Immature natural killer cell (primary cell): Measurements from ENCODE around the gene GLP1R. TPM values are rescaled to one million over a fixed set of nuclear protein-coding genes. Genes with fewer than 3 reads are reported as not detected.
"Not testable (repeated sequence)": the region's sequence is repeated elsewhere in the genome, so short reads cannot be mapped to it uniquely, and the experiment has no call there.

ENCODE experiments used
- DNase-seq, 3 donors: peaks; one replicate each; pipeline ENCODE4 v3.0.0; 2022; ENCODE audit warnings: mixed read lengths in 1 of 3
- H3K27ac Mint-ChIP-seq, 6 donors: one replicate each; pipeline ENCODE4 v1.8.0; 2020; ENCODE audit warnings: mixed read lengths in 6 of 6, mild to moderate bottlenecking in 5 of 6, inconsistent platforms in 4 of 6, moderate library complexity in 3 of 6
- H3K27me3 Mint-ChIP-seq, 3 donors: one replicate each; pipeline ENCODE4 v1.8.0; 2020 to 2021; ENCODE audit warnings: low read depth in 3 of 3, mild to moderate bottlenecking in 3 of 3, mixed read lengths in 3 of 3, moderate library complexity in 3 of 3, inconsistent platforms in 1 of 3
- H3K36me3 Mint-ChIP-seq, 3 donors: one replicate each; pipeline ENCODE4 v1.8.0; 2020; ENCODE audit warnings: mixed read lengths in 3 of 3, inconsistent platforms in 2 of 3, mild to moderate bottlenecking in 2 of 3
- H3K4me1 Mint-ChIP-seq, 2 donors: one replicate each; pipeline ENCODE4 v1.8.0; 2020; ENCODE audit warnings: inconsistent platforms in 2 of 2, mild to moderate bottlenecking in 2 of 2, mixed read lengths in 2 of 2, moderate library complexity in 1 of 2
- H3K4me3 Mint-ChIP-seq, 5 donors: one replicate each; pipeline ENCODE4 v1.8.0; 2020; ENCODE audit warnings: mild to moderate bottlenecking in 5 of 5, mixed read lengths in 5 of 5, inconsistent platforms in 3 of 5, moderate library complexity in 3 of 5
- H3K9me3 Mint-ChIP-seq, 6 donors: one replicate each; pipeline ENCODE4 v1.8.0; 2020; ENCODE audit warnings: mild to moderate bottlenecking in 6 of 6, mixed read lengths in 6 of 6, inconsistent platforms in 4 of 6, moderate library complexity in 3 of 6
- polyA plus RNA-seq, 3 donors: library from polyadenylated mRNA; unstranded; fragments of 300-500 nt; fragmentation: Illumina TruSeq; gene quantifications; one replicate each; pipeline ENCODE4 v1.2.3, GENCODE V29; 2021

Gene GLP1R
- polyA plus RNA-seq, 3 donors from 2014 or later: 0.87 TPM; not detected in 2

- H3K9me3 Mint-ChIP-seq: no peaks in the 10 kb centered on the region
- DNase-seq: no peak
- H3K27ac Mint-ChIP-seq: peak overlapping the region; percentile 89 to 99 (median 98)
- peaks cover 4 to 19% (median 7%) of the 10 kb centered on the region in 3 donors for H3K36me3 Mint-ChIP-seq
- peaks cover 14 to 43% of the 10 kb centered on the region in 2 donors for H3K4me1 Mint-ChIP-seq
- H3K4me3 Mint-ChIP-seq: peak overlapping the region; percentile 95 to 99 (median 97)
- peaks cover 5 to 9% (median 7%) of the 10 kb centered on the region in 3 donors for H3K27me3 Mint-ChIP-seq
Measured at GRCh38 chr6:39114388-39114703, 65.8 kb downstream of the GLP1R start.

- peaks cover 14 to 43% of the 10 kb centered on the region in 2 donors for H3K4me1 Mint-ChIP-seq
Measured at GRCh38 chr6:39114704-39115599, 66.4 kb downstream of the GLP1R start, which contains the start of gene SAYSD1. Gene SAYSD1, minus strand, starts transcription at chr6:39115186. Its CDS starts 97 bp downstream, at chr6:39115089.

GRCh38 chr6:39118921-39119320, 70.3 kb downstream of the GLP1R start:
- no peak for DNase-seq
- Mint-ChIP-seq H3K27ac (no peak overlapping the region), H3K4me3 (no peak overlapping the region), H3K9me3 (no peaks in the 10 kb centered on the region), H3K36me3 (no peaks in the 10 kb centered on the region), H3K27me3 (peaks cover 11 to 14% (median 12%) of the 10 kb centered on the region in 3 donors), H3K4me1 (peaks cover 11 to 22% of the 10 kb centered on the region in 2 donors)

More at GRCh38 chr6:39114704-39115599, 66.4 kb downstream of the GLP1R start, which contains the start of gene SAYSD1:
- Mint-ChIP-seq H3K27ac (peak within 1 kb of the TSS; percentile 89 to 99 (median 98)), H3K27me3 (peaks cover 5 to 9% (median 7%) of the 10 kb centered on the region in 3 donors), H3K9me3 (no peaks in the 10 kb centered on the region), H3K4me3 (peak within 1 kb of the TSS; percentile 95 to 99 (median 97)), H3K36me3 (peaks cover 4 to 15% (median 7%) of the 10 kb centered on the region in 3 donors)
- peak; percentile 94 to 96 (median 96) for DNase-seq

GRCh38 chr6:39124114-39124513, 75.5 kb downstream of the GLP1R start:
- no peak for DNase-seq
- no peak overlapping the region for H3K27ac Mint-ChIP-seq
- no peaks in the 10 kb centered on the region for H3K4me1 Mint-ChIP-seq
- no peaks in the 10 kb centered on the region for H3K9me3 Mint-ChIP-seq
- no peak overlapping the region for H3K4me3 Mint-ChIP-seq
- H3K27me3 Mint-ChIP-seq: peaks cover 6 to 13% (median 7%) of the 10 kb centered on the region in 3 donors
- no peaks in the 10 kb centered on the region for H3K36me3 Mint-ChIP-seq

GRCh38 chr6:39128106-39128505, 79.5 kb downstream of the GLP1R start:
- no peak for DNase-seq
- H3K4me1 Mint-ChIP-seq: no peaks in the 10 kb centered on the region
- peaks cover 5 to 10% (median 10%) of the 10 kb centered on the region in 3 donors for H3K27me3 Mint-ChIP-seq
- H3K27ac Mint-ChIP-seq: no peak overlapping the region
- H3K9me3 Mint-ChIP-seq: peaks cover 0 to 2% (median 0%) of the 10 kb centered on the region in 6 donors
- peaks cover 0 to 4% (median 0%) of the 10 kb centered on the region in 3 donors for H3K36me3 Mint-ChIP-seq
- H3K4me3 Mint-ChIP-seq: no peak overlapping the region

- peaks cover 3 to 10% (median 9%) of the 10 kb centered on the region in 3 donors for H3K27me3 Mint-ChIP-seq
- no peaks in the 10 kb centered on the region for H3K4me1 Mint-ChIP-seq
- no peak overlapping the region for H3K4me3 Mint-ChIP-seq
- no peak for DNase-seq
- H3K9me3 Mint-ChIP-seq: peaks cover 0 to 2% (median 0%) of the 10 kb centered on the region in 6 donors
- peaks cover 0 to 4% (median 0%) of the 10 kb centered on the region in 3 donors for H3K36me3 Mint-ChIP-seq
- H3K27ac Mint-ChIP-seq: no peak overlapping the region
Measured at GRCh38 chr6:39128832-39129231, 80.3 kb downstream of the GLP1R start.

GRCh38 chr6:39130691-39131090, 82.1 kb downstream of the GLP1R start:
- no peak for DNase-seq
- H3K27ac Mint-ChIP-seq: no peak overlapping the region
- H3K4me1 Mint-ChIP-seq: no peaks in the 10 kb centered on the region
- peaks cover 1 to 9% (median 8%) of the 10 kb centered on the region in 3 donors for H3K27me3 Mint-ChIP-seq
- H3K36me3 Mint-ChIP-seq: peaks cover 0 to 4% (median 0%) of the 10 kb centered on the region in 3 donors
- peaks cover 0 to 2% (median 0%) of the 10 kb centered on the region in 6 donors for H3K9me3 Mint-ChIP-seq
- no peak overlapping the region for H3K4me3 Mint-ChIP-seq

GRCh38 chr6:39134761-39135160, 86.2 kb downstream of the GLP1R start:
- not testable (repeated sequence) for H3K36me3 Mint-ChIP-seq, DNase-seq, H3K4me3 Mint-ChIP-seq, H3K4me1 Mint-ChIP-seq, H3K27ac Mint-ChIP-seq
- Mint-ChIP-seq H3K9me3 (peaks cover 0 to 24% (median 4%) of the 10 kb centered on the region in 6 donors), H3K27me3 (peaks cover 6 to 11% (median 6%) of the 10 kb centered on the region in 3 donors)

GRCh38 chr6:39136207-39136606, 87.6 kb downstream of the GLP1R start:
- not testable (repeated sequence) for H3K4me1 Mint-ChIP-seq, H3K27ac Mint-ChIP-seq, DNase-seq, H3K4me3 Mint-ChIP-seq, H3K36me3 Mint-ChIP-seq
- Mint-ChIP-seq H3K27me3 (peaks cover 8 to 15% (median 10%) of the 10 kb centered on the region in 3 donors), H3K9me3 (peaks cover 0 to 24% (median 5%) of the 10 kb centered on the region in 6 donors)

GRCh38 chr6:39137245-39137644, 88.7 kb downstream of the GLP1R start:
- Mint-ChIP-seq H3K27me3 (peaks cover 7 to 10% (median 8%) of the 10 kb centered on the region in 3 donors), H3K27ac (no peak overlapping the region), H3K9me3 (peaks cover 0 to 24% (median 4%) of the 10 kb centered on the region in 6 donors), H3K4me1 (no peaks in the 10 kb centered on the region), H3K4me3 (no peak overlapping the region), H3K36me3 (no peaks in the 10 kb centered on the region)
- DNase-seq: peak; percentile 3 to 22 (median 11)

Other genes starting within 250 kb of the GLP1R start
- gene SAYSD1, start 66.4 kb downstream of the GLP1R start, polyA plus RNA-seq: 10 to 100 TPM; 10.4 to 17.4 (median 16.1) TPM
- under 1 TPM in 1 of 3 donors, not detected in 2; 0.08 TPM for gene KCNK5, start 180.7 kb downstream of the GLP1R start, polyA plus RNA-seq